GM18505 (cell line): ENCODE results near the gene CD300A.

Source experiments
- ATAC-seq: cut with Tn5 transposase; IDR thresholded peaks from one replicate; pipeline ENCODE4 v1.9.1; 2021; ENCODE audit not compliant: unreplicated experiment
- POLR2A ChIP-seq: IDR thresholded peaks from 4 replicates; pipeline ENCODE4 v1.6.1; 2011; ENCODE audit warnings: borderline replicate concordance; ENCODE audit not compliant: insufficient read depth, insufficient read length; ENCODE audit errors: extremely low read depth

The CD300A gene

GRCh38 chr17:74453665-74454196 is 12.7 kb upstream of the CD300A start:
- no peak for TF ChIP-seq POLR2A
- peak; percentile 81 for ATAC-seq

- peak; percentile 32 for ATAC-seq
- no peak for TF ChIP-seq POLR2A
Measured at GRCh38 chr17:74454197-74455024, 12.0 kb upstream of the CD300A start.

DNA sequence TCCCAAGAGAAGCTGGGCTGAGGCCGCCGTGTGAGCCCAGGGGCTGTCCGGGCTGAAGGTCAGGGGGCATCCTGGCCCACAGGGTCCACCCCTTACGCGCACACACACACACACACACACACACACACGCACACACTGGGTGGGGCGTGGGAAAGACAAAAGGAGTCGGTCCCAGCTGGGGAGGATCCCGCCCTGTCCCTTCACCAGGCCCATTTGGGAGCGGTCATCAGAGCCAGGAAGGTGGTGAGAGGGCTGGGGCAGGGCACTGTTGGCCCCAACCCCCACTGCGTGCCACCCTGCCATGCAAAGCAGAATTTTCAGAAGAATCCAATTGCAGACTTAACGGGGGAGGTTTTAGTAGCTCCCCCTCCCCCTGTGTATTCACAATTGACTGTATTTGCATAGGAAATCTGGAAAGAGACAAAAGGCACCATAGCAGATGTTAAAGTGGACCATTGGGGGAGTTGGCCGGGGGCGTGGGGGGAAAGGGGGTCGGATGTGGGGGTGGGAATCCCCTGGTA is 11.3 kb upstream of the CD300A start:
- TF ChIP-seq POLR2A, result no peak
- no peak for ATAC-seq

DNA sequence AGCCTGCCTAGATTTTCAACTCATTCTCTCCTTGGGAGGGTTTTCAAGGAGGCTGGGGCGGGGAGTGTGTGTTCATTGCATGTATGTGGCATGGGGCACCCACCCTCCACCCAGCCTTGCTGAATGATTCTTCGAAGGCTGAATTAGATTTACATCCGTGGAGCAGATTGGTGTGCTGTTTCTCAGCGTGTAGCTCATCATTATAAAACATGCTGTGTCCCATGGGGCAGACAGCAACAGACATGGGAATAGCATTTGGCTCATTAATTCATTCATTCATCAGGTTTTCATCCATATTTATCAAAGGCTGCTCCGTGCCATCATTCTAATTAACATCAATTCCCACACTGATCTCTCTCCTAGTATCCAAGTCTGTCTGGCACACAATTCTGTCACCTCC is 10.6 kb upstream of the CD300A start:
- ATAC-seq, result no peak
- TF ChIP-seq POLR2A, result no peak

- no peak for TF ChIP-seq POLR2A
- no peak for ATAC-seq
Measured at GRCh38 chr17:74457146-74457819, 9.2 kb upstream of the CD300A start.

DNA sequence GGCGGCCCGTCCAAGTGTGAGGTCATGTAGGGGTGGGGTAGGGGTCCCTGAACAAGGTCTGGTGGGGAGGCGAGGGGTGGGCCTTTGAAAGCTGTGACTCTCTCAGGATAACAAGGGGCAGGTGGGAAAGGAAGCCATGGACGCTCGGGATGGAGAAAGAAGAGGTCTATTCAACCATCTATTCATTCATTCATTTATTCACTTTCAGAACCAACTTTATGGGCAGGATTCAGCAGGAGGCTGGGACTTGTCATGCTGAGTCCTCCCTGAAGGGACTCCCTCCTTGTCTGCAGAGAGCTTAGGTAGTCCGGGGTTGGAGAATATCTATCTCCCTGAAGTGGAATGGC is 8.6 kb upstream of the CD300A start:
- ATAC-seq, result no peak
- no peak for TF ChIP-seq POLR2A

- ATAC-seq, result no peak
- no peak for TF ChIP-seq POLR2A
Measured at GRCh38 chr17:74458835-74459234, 7.6 kb upstream of the CD300A start.

GRCh38 chr17:74459622-74460021 is 6.8 kb upstream of the CD300A start:
- no peak for TF ChIP-seq POLR2A
- ATAC-seq, result no peak

DNA sequence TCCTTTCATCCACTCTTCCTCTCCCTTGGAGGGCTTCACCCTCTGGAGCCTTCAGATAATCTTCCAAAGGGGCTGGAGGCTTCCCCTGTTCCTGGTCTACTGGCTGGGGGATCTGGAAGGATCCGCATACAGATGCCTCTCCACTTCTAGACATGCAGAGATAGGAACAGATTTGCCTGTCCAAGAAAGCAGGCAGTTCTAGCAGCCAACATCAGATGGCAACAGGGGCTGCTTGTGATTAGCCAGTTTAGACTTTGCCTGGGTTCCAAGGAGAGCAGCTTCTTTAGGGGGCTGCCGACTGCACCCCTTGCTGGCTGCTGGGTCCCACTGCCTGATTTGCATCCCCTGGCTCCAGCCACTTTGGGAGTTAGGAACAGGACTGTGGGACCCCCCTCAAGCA is 6.2 kb upstream of the CD300A start:
- no peak for TF ChIP-seq POLR2A
- no peak for ATAC-seq

GRCh38 chr17:74460996-74461395 is 5.4 kb upstream of the CD300A start:
- TF ChIP-seq POLR2A, result no peak
- no peak for ATAC-seq

GRCh38 chr17:74461611-74462010 is 4.8 kb upstream of the CD300A start:
- no peak for TF ChIP-seq POLR2A
- ATAC-seq, result no peak

- no peak for TF ChIP-seq POLR2A
- ATAC-seq, result no peak
Measured at GRCh38 chr17:74464730-74465377, 1.6 kb upstream of the CD300A start.

DNA sequence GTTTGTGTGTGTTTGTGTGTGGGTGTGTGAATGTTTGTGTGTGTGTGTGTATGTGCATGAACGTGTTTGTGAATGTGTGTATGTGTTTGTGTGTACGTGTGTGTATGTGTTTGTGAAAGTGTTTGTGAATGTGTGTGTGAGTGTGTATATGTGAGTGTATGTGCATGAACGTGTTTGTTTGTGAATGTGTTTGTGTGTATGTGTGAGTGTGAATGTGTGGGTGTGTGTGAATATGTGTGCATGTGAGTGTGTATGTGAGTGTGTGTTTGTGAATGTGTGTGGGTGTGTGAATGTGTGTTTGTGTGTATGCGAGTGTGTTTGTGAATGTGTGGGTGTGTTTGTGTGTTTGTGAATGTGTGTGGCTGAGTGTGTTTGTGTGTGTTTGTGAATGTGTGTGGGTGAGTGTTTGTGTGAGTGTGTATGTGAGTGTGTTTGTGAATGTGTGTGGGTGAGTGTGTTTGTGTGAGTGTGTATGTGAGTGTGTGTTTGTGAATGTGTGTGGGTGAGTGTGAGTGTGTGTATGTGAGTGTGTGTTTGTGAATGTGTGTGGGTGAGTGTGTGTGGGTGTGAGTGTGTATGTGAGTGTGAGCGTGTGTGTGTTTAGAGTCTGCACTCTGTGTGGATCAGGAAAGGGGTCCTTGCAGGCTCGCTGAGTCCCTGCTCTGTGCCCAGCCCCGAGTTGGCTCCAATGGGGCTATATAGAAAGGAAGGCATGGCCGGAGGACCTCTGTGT is 890 bp upstream of the CD300A start:
- no peak for ATAC-seq
- no peak for TF ChIP-seq POLR2A

- ATAC-seq, result no peak
- no peak for TF ChIP-seq POLR2A
Measured at GRCh38 chr17:74466828-74467184, 372 bp downstream of the CD300A start.
